ENCODE results near the gene VPS4A. TPM values are rescaled to one million over a fixed set of nuclear protein-coding genes. Genes with fewer than 3 reads are reported as not detected.

The VPS4A gene
- total RNA-seq, 1 experiment from 2014 or later: 31.4 TPM

- TF ChIP-seq CTCF (IDR thresholded peaks at IDR 0.05; ENCODE audit: unreplicated experiment): no peak
- H3K36me3 Mint-ChIP-seq (ENCODE audit: insufficient read depth, unreplicated experiment): no peaks in the 10 kb centered on the region
- no peak for DNase-seq
- H3K4me3 Mint-ChIP-seq (ENCODE audit: low read depth, unreplicated experiment): no peak overlapping the region
- no peak overlapping the region for H3K27ac Mint-ChIP-seq (ENCODE audit: unreplicated experiment)
- no peaks in the 10 kb centered on the region for H3K9me3 Mint-ChIP-seq (ENCODE audit: low read depth, unreplicated experiment)
- no TSS peak for BruUV-seq (replicated peaks)
- no peaks in the 10 kb centered on the region for H3K4me1 Mint-ChIP-seq (ENCODE audit: low read depth, unreplicated experiment)
- no peaks in the 10 kb centered on the region for H3K27me3 Mint-ChIP-seq (ENCODE audit: unreplicated experiment)
- CTCF ChIA-PET: interaction anchor here (1.0 kb wide), 1 partner anchor 15 kb away, joined by 3 read pairs; no protein-coding TSS in a partner anchor
- intact Hi-C loops (cut with micrococcal nuclease; ENCODE audit: unreplicated experiment): no loop called here
These were observed 40.3 kb upstream of the VPS4A start for GRCh38 chr16:69270831-69271230.

DNA sequence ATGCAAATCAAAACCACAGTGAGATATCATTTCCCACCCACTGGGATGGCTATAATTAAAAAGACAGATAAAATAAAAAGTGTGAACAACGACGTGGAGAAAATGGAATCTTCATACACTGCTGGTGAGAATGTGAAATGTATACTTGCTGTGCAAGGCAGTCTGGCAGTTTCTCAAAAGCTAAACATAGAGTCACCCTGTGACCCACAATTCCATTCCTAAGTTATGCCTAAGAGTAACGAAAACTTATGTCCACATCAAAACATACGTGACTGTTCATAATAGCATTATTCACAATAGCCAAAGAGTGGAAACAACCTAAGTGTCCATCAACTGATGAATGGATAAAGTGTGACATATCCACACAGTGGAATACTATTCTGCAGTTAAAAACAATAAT is 38.1 kb upstream of the VPS4A start:
- Mint-ChIP-seq H3K36me3 (ENCODE audit: insufficient read depth, unreplicated experiment) (no peaks in the 10 kb centered on the region), H3K4me1 (ENCODE audit: low read depth, unreplicated experiment) (no peaks in the 10 kb centered on the region), H3K27me3 (ENCODE audit: unreplicated experiment) (no peaks in the 10 kb centered on the region), H3K4me3 (ENCODE audit: low read depth, unreplicated experiment) (no peak overlapping the region), H3K27ac (ENCODE audit: unreplicated experiment) (no peak overlapping the region), H3K9me3 (ENCODE audit: low read depth, unreplicated experiment) (no peaks in the 10 kb centered on the region)
- no peak for TF ChIP-seq CTCF (IDR thresholded peaks at IDR 0.05; ENCODE audit: unreplicated experiment)
- DNase-seq: no peak
- CTCF ChIA-PET: interaction anchor here (0.6 to 0.7 kb wide), 2 partner anchors 815 to 983 kb away, joined by 4 to 5 read pairs; no protein-coding TSS in a partner anchor
- intact Hi-C loops (cut with micrococcal nuclease; ENCODE audit: unreplicated experiment): no loop called here
- BruUV-seq (replicated peaks): no TSS peak

GRCh38 chr16:69274699-69275235 is 36.4 kb upstream of the VPS4A start:
- H3K27ac Mint-ChIP-seq (ENCODE audit: unreplicated experiment): no peak overlapping the region
- CTCF ChIA-PET: interaction anchor here (0.6 to 0.7 kb wide), 2 partner anchors 245 to 1070 kb away, joined by 3 to 5 read pairs; no protein-coding TSS in a partner anchor
- BruUV-seq (replicated peaks): no TSS peak
- no peaks in the 10 kb centered on the region for H3K9me3 Mint-ChIP-seq (ENCODE audit: low read depth, unreplicated experiment)
- no peak overlapping the region for H3K4me3 Mint-ChIP-seq (ENCODE audit: low read depth, unreplicated experiment)
- no peak for TF ChIP-seq CTCF (IDR thresholded peaks at IDR 0.05; ENCODE audit: unreplicated experiment)
- no peaks in the 10 kb centered on the region for H3K36me3 Mint-ChIP-seq (ENCODE audit: insufficient read depth, unreplicated experiment)
- H3K27me3 Mint-ChIP-seq (ENCODE audit: unreplicated experiment): no peaks in the 10 kb centered on the region
- intact Hi-C loops (cut with micrococcal nuclease; ENCODE audit: unreplicated experiment): no loop called here
- H3K4me1 Mint-ChIP-seq (ENCODE audit: low read depth, unreplicated experiment): no peaks in the 10 kb centered on the region
- no peak for DNase-seq

DNA sequence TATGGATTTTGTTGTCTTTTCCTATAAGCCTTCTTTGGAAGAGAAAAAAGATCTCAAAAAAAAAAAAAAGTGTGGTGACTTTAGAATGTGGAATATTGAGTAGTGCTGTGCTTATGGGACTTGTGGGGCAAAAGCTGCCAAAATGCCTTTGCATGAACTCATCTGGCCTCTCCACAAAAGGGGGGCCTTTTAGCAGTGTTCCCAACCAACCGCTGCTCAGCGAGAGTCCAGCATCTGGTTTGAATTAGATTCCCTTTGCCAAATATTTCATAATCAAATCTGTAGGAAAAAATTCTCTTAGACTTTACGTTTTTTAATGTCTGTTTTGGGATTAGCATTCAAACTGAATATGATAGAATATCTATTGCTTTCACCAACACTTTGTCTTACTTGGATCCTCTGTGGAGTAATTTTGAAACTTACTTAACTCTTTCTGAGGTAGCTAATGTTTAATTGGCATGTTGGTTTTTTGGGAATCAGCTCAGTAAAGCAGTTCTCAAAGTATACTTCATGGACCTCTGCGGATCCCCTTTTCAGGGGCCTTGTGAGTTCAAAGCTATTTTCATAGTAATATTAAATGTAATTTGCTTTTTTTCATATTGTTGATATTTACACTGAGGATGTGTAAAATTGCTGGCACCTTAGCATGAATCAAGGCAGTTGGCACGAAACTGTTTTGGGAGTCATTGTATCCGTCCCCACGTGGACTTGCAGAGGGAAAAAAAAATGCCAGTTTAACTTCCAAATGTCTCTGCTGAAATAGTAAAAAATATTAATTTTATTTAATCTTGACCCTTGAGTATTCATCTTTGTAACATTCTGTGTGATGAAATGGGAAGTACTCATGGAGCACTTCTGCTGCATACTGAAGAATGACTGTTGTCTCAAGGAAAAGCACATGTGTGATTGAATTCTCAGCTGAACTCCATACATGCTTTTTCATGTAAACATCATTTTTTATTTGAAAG is 34.7 kb upstream of the VPS4A start:
- no peak overlapping the region for H3K27ac Mint-ChIP-seq (ENCODE audit: unreplicated experiment)

More for the DNA sequence above, 34.7 kb upstream of the VPS4A start:
- intact Hi-C loops (cut with micrococcal nuclease; ENCODE audit: unreplicated experiment): no loop called here
- Mint-ChIP-seq H3K4me3 (ENCODE audit: low read depth, unreplicated experiment) (no peak overlapping the region), H3K36me3 (ENCODE audit: insufficient read depth, unreplicated experiment) (no peaks in the 10 kb centered on the region), H3K9me3 (ENCODE audit: low read depth, unreplicated experiment) (no peaks in the 10 kb centered on the region), H3K4me1 (ENCODE audit: low read depth, unreplicated experiment) (no peaks in the 10 kb centered on the region), H3K27me3 (ENCODE audit: unreplicated experiment) (no peaks in the 10 kb centered on the region)
- CTCF ChIA-PET: interaction anchor here (0.6 to 0.7 kb wide), 2 partner anchors 83 to 310 kb away, joined by 3 to 4 read pairs; no protein-coding TSS in a partner anchor
- no peak for DNase-seq
- no TSS peak for BruUV-seq (replicated peaks)
- TF ChIP-seq CTCF (IDR thresholded peaks at IDR 0.05; ENCODE audit: unreplicated experiment): no peak
